HepG2 (cell line): ENCODE results near the gene S100A13. TPM values are rescaled to one million over a fixed set of nuclear protein-coding genes. Genes with fewer than 3 reads are reported as not detected.
A peak's percentile ranks its signal among the peaks of the same experiment; 100 is the strongest.

Experiments
- ATF4 ChIP-seq, 2 experiments: fragments of 450-650 bp in 1 of 2; sonication (generic) in 1 of 2; formaldehyde crosslinking; IDR thresholded peaks; 2 replicates each; pipeline versions ENCODE4 v1.5.0 to v1.8.0; 2020 to 2022; ENCODE audit warnings: mild to moderate bottlenecking in 1 of 2, missing genetic modification reagents in 1 of 2
- CBX5 ChIP-seq: sonication (generic); formaldehyde crosslinking; IDR thresholded peaks from 2 replicates; pipeline ENCODE4 v1.4.0; 2020; ENCODE audit warnings: missing genetic modification reagents, borderline replicate concordance
- CCAR2 ChIP-seq: fragments of 200-400 bp; formaldehyde crosslinking; optimal IDR thresholded peaks from 2 replicates; pipeline ENCODE3; 2018; ENCODE audit warnings: low read depth, mild to moderate bottlenecking, low read length, moderate library complexity
- CEBPZ ChIP-seq: IDR thresholded peaks from 2 replicates; pipeline ENCODE4 v1.6.1; 2012; ENCODE audit warnings: low read length, improper control_type of control experiment
- KIAA2018 ChIP-seq: sonication (generic); formaldehyde crosslinking; IDR thresholded peaks from 2 replicates; pipeline ENCODE4 v1.5.0; 2020; ENCODE audit warnings: mild to moderate bottlenecking, missing genetic modification reagents, borderline replicate concordance
- MTERF4 ChIP-seq: sonication (generic); formaldehyde crosslinking; IDR thresholded peaks from 2 replicates; pipeline ENCODE4 v1.8.0; 2023; ENCODE audit warnings: mild to moderate bottlenecking, missing genetic modification reagents
- SKIL ChIP-seq: sonication (generic); formaldehyde crosslinking; IDR thresholded peaks from 2 replicates; pipeline ENCODE4 v1.8.0; 2022; ENCODE audit warnings: missing genetic modification reagents, mild to moderate bottlenecking, moderate library complexity, borderline replicate concordance
- THAP8 ChIP-seq: sonication (generic); formaldehyde crosslinking; IDR thresholded peaks from 2 replicates; pipeline ENCODE4 v1.5.1; 2020; ENCODE audit warnings: missing genetic modification reagents, mild to moderate bottlenecking, borderline replicate concordance
- ZNF3 ChIP-seq: IDR thresholded peaks from 2 replicates; pipeline ENCODE4 v1.7.0; 2017; ENCODE audit warnings: inconsistent platforms
- ZNF484 ChIP-seq: sonication (generic); formaldehyde crosslinking; IDR thresholded peaks from 2 replicates; pipeline ENCODE4 v1.5.1; 2020; ENCODE audit warnings: mild to moderate bottlenecking, low read depth, missing genetic modification reagents, borderline replicate concordance
- polyA plus RNA-seq, 8 experiments: library from polyadenylated mRNA; depleted of rRNA in 3 of 8; stranded (reverse) in 7 of 8; unstranded in 1 of 8; fragments of >200 nt; fragmentation: Illumina TruSeq in 4 of 8; extraction: Trizol in 4 of 8; gene quantifications; 2 replicates each; pipeline versions ENCODE4 v1.2.1 to v1.2.3, GENCODE V29; 2011 to 2016; ENCODE audit warnings: low read depth in 4 of 8, missing spikeins in 1 of 8, mixed read lengths in 1 of 8; ENCODE audit not compliant: insufficient read depth in 1 of 8
- total RNA-seq, 5 experiments: library from RNA; depleted of rRNA; stranded (reverse); fragments of >200 nt; fragmentation: Illumina TruSeq; extraction: Trizol; gene quantifications; 2 replicates each; pipeline ENCODE4 v1.2.3, GENCODE V29; 2016; ENCODE audit warnings: low read depth in 1 of 5

Gene S100A13
- total and polyA plus RNA-seq, 2 of the 13 experiments (the other 11 are each of a cell fraction or from before 2014, with no cell fraction given): 89.5 to 172 TPM

GRCh38 chr1:153670859-153671627 is 43.7 kb upstream of the S100A13 start, which contains the start of gene ILF2 (continued):
- no peak for TF ChIP-seq KIAA2018
- no peak for TF ChIP-seq CEBPZ
- no peak for TF ChIP-seq ZNF484 (CRISPR knock-in tag)
- peak in 1 of 2 experiments; percentile 49; a peak in 2 of 4 replicates for TF ChIP-seq ATF4 (CRISPR knock-in tag; IDR thresholded peaks at IDR 0.05)
- no peak for TF ChIP-seq MTERF4 (CRISPR knock-in tag)
- TF ChIP-seq CCAR2: no peak
- TF ChIP-seq THAP8 (CRISPR knock-in tag): no peak
- no peak for TF ChIP-seq ZNF3 (CRISPR knock-in tag)
- TF ChIP-seq SKIL (CRISPR knock-in tag): no peak
- no peak; the same call in 1 of the 2 replicates for TF ChIP-seq CBX5 (CRISPR knock-in tag)
